ENCODE measurements around the gene KRT85. TPM values are rescaled to one million over a fixed set of nuclear protein-coding genes. Genes with fewer than 3 reads are reported as not detected.

Gene KRT85
- total and polyA plus RNA-seq, 2 of the 4 experiments (the other 2 are of a cell fraction) = not detected

- Histone ChIP-seq H3K9ac (ENCODE audit: low read depth, low read length) (no peak overlapping the region), H2AFZ (replicated peaks; ENCODE audit: low read length, poor library complexity) (no peak overlapping the region), H3K79me1 (ENCODE audit: low read depth in 1 of 2, low read length in 2 of 2) (no peaks in the 10 kb centered on the region), H3K4ac (ENCODE audit: low read depth, low read length) (no peak overlapping the region), H3K56ac (ENCODE audit: extremely low read depth, insufficient read depth, low read length) (no peak overlapping the region), H4K8ac (ENCODE audit: low read depth in 2 of 2, low read length in 2 of 2) (no peak overlapping the region), H4K91ac (ENCODE audit: insufficient read depth, low read depth, low read length) (no peak overlapping the region), H2AK5ac (ENCODE audit: low read depth, low read length) (no peak overlapping the region), H3K4me2 (ENCODE audit: low read depth, low read length) (no peak overlapping the region), H3K27ac (ENCODE audit: insufficient read depth, low read length) (no peak overlapping the region), H4K20me1 (ENCODE audit: insufficient read depth, low read length) (no peaks in the 10 kb centered on the region), H2BK20ac (ENCODE audit: low read depth, low read length) (no peak overlapping the region), H3K4me1 (ENCODE audit: control insufficient read depth, insufficient read depth, low read length) (no peaks in the 10 kb centered on the region), H3K4me3 (ENCODE audit: insufficient read depth, low read depth, low read length) (no peak overlapping the region), H3K9me3 (ENCODE audit: control insufficient read depth, insufficient read depth, low read length) (no peaks in the 10 kb centered on the region), H3K23ac (ENCODE audit: low read depth, low read length) (no peak overlapping the region), H3K36me3 (ENCODE audit: control insufficient read depth, insufficient read depth, low read length) (no peaks in the 10 kb centered on the region), H3K9me1 (ENCODE audit: insufficient read depth, low read length) (peaks cover 6% of the 10 kb centered on the region; the same call in 1 of the 2 replicates), H2BK120ac (ENCODE audit: low read depth, low read length) (no peak overlapping the region), H3K14ac (replicated peaks; ENCODE audit: low read depth, low read length) (no peak overlapping the region), H2BK15ac (ENCODE audit: low read depth, low read length) (no peak overlapping the region), H2BK5ac (ENCODE audit: low read depth, low read length, poor library complexity, severe bottlenecking) (no peak overlapping the region), H2AK9ac (replicated peaks; ENCODE audit: low read depth, low read length, poor library complexity) (no peak overlapping the region), H3K18ac (ENCODE audit: low read depth, low read length) (no peak overlapping the region), H3K27me3 (ENCODE audit: control insufficient read depth, insufficient read depth, low read length) (no peaks in the 10 kb centered on the region; the same call in 1 of the 2 replicates), H4K5ac (ENCODE audit: low read depth, low read length) (no peak overlapping the region)
- intact Hi-C loops (cut with micrococcal nuclease) = no loop called here
- BruUV-seq (replicated peaks) = no TSS peak
- in situ Hi-C loops (cut with MboI; ENCODE audit: low sequenced_read_pairs) = no loop called here
- dilution Hi-C loops (cut with HindIII; ENCODE audit: low sequenced_read_pairs, unreplicated experiment) = no loop called here
- POLR2A ChIA-PET (ENCODE audit: unreplicated experiment) = no interaction called here
- DNase-seq = no peak
- CTCF ChIA-PET = no interaction called here
- 47% methylated on average over 2 of the region's 8 CpGs; no CpG with 5 or more reads in 1 of the 2 experiments for WGBS, 2 experiments (ENCODE audit: extremely low coverage in 2 of 2, insufficient read length in 1 of 2)
- TF ChIP-seq ELK1 (IDR thresholded peaks at IDR 0.05; ENCODE audit: borderline replicate concordance, low read depth, low read length) (no peak), NFE2L2 (IDR thresholded peaks at IDR 0.05; ENCODE audit: low read depth, low read length) (no peak), BHLHE40 (IDR thresholded peaks at IDR 0.05; ENCODE audit: low read depth, low read length) (no peak), CEBPB (IDR thresholded peaks at IDR 0.05; ENCODE audit: low read depth, low read length) (no peak), RFX5 (IDR thresholded peaks at IDR 0.05; ENCODE audit: low read depth, low read length) (no peak), FOS (IDR thresholded peaks at IDR 0.05; ENCODE audit: low read depth, low read length) (no peak), CTCF (conservative IDR thresholded peaks at IDR 0.05; ENCODE audit: low read depth, low read length) (no peak), RAD21 (IDR thresholded peaks at IDR 0.05; ENCODE audit: low read length) (no peak), CHD1 (IDR thresholded peaks at IDR 0.05; ENCODE audit: low read depth, low read length) (no peak), USF2 (IDR thresholded peaks at IDR 0.05; ENCODE audit: low read depth, low read length) (no peak), MAZ (IDR thresholded peaks at IDR 0.05; ENCODE audit: borderline replicate concordance, low read depth, low read length) (no peak), SMC3 (IDR thresholded peaks at IDR 0.05; ENCODE audit: low read depth, low read length) (no peak), MXI1 (IDR thresholded peaks at IDR 0.05; ENCODE audit: borderline replicate concordance, low read depth, low read length) (no peak), RCOR1 (IDR thresholded peaks at IDR 0.05; ENCODE audit: insufficient replicate concordance, low read length) (no peak), MAFK (IDR thresholded peaks at IDR 0.05; ENCODE audit: low read depth, low read length) (no peak), POLR2A (IDR thresholded peaks at IDR 0.05; ENCODE audit: low read depth, low read length) (no peak)
- no peak for ATAC-seq (ENCODE audit: low read depth)
These were observed 46.6 kb upstream of the KRT85 start for GRCh38 chr12:52413782-52414345.
